ENCODE measurements around the gene GDI1.

Gene GDI1

GRCh38 chrX:154439841-154440240, 2.9 kb downstream of the GDI1 start:
- peaks cover 7 to 65% of the 10 kb centered on the region in 2 experiments; a peak in 2 of 3 replicates for H3K36me3 ChIP-seq (ENCODE audit: control insufficient read depth in 2 of 2, insufficient read depth in 1 of 2, low read length in 2 of 2)
- CTCF ChIA-PET = no interaction called here
- no peaks in the 10 kb centered on the region for H3K4me1 ChIP-seq (ENCODE audit: control insufficient read depth, insufficient read depth, low read length)
- no peak overlapping the region for H3K4me3 ChIP-seq (ENCODE audit: low read depth, low read length)
- TF ChIP-seq ZNF501 (tag by site-specific recombination; IDR thresholded peaks at IDR 0.05) (no peak), ZNF341 (tag by site-specific recombination; IDR thresholded peaks at IDR 0.05; ENCODE audit: low read depth) (no peak), WT1 (tag by site-specific recombination; IDR thresholded peaks at IDR 0.05) (no peak), ZNF677 (tag by site-specific recombination; IDR thresholded peaks at IDR 0.05) (no peak), ZBTB20 (tag by site-specific recombination; IDR thresholded peaks at IDR 0.05) (no peak)
- POLR2A ChIA-PET = no interaction called here
- H3K9me3 ChIP-seq (ENCODE audit: control insufficient read depth, insufficient read depth, low read depth, low read length) = no peaks in the 10 kb centered on the region
- H3K27ac ChIP-seq (ENCODE audit: extremely low read depth, low read depth, low read length) = no peak overlapping the region

GRCh38 chrX:154440623-154441357, 3.8 kb downstream of the GDI1 start:
- ChIA-PET CTCF (no interaction called here), POLR2A (interaction anchor here (1.5 kb wide), 1 partner anchor 17 kb away, joined by 4 read pairs; the partner anchor contains the start of gene PLXNA3)
- no peak overlapping the region for H3K27ac ChIP-seq (ENCODE audit: extremely low read depth, low read depth, low read length)
- H3K4me3 ChIP-seq (ENCODE audit: low read depth, low read length) = no peak overlapping the region
- TF ChIP-seq ZNF416 (tag by site-specific recombination; IDR thresholded peaks at IDR 0.05) (no peak), EGR2 (tag by site-specific recombination; IDR thresholded peaks at IDR 0.05; ENCODE audit: low read depth) (peak; percentile 28; the same call in 1 of the 2 replicates), ZNF560 (tag by site-specific recombination; IDR thresholded peaks at IDR 0.05; ENCODE audit: borderline replicate concordance) (no peak), ZNF530 (tag by site-specific recombination; IDR thresholded peaks at IDR 0.05; ENCODE audit: low read depth) (no peak), ZFHX2 (tag by site-specific recombination; conservative IDR thresholded peaks at IDR 0.05) (peak; percentile 59), ZNF155 (tag by site-specific recombination; IDR thresholded peaks at IDR 0.05) (no peak), ZNF626 (tag by site-specific recombination; IDR thresholded peaks at IDR 0.05) (no peak), ZNF561 (tag by site-specific recombination; IDR thresholded peaks at IDR 0.05; ENCODE audit: borderline replicate concordance) (no peak), YY1 (tag by site-specific recombination; IDR thresholded peaks at IDR 0.05) (no peak), ZNF292 (tag by site-specific recombination; IDR thresholded peaks at IDR 0.05; ENCODE audit: borderline replicate concordance, low read depth) (no peak), GLIS1 (tag by site-specific recombination; IDR thresholded peaks at IDR 0.05) (no peak), ZNF558 (tag by site-specific recombination; IDR thresholded peaks at IDR 0.05) (no peak)
- TF ChIP-seq, protein P1, sequence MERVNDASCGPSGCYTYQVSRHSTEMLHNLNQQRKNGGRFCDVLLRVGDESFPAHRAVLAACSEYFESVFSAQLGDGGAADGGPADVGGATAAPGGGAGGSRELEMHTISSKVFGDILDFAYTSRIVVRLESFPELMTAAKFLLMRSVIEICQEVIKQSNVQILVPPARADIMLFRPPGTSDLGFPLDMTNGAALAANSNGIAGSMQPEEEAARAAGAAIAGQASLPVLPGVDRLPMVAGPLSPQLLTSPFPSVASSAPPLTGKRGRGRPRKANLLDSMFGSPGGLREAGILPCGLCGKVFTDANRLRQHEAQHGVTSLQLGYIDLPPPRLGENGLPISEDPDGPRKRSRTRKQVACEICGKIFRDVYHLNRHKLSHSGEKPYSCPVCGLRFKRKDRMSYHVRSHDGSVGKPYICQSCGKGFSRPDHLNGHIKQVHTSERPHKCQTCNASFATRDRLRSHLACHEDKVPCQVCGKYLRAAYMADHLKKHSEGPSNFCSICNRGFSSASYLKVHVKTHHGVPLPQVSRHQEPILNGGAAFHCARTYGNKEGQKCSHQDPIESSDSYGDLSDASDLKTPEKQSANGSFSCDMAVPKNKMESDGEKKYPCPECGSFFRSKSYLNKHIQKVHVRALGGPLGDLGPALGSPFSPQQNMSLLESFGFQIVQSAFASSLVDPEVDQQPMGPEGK (tag by site-specific recombination; IDR thresholded peaks at IDR 0.05) = peak; percentile 24; the same call in 1 of the 2 replicates
- TF ChIP-seq, protein P2, sequence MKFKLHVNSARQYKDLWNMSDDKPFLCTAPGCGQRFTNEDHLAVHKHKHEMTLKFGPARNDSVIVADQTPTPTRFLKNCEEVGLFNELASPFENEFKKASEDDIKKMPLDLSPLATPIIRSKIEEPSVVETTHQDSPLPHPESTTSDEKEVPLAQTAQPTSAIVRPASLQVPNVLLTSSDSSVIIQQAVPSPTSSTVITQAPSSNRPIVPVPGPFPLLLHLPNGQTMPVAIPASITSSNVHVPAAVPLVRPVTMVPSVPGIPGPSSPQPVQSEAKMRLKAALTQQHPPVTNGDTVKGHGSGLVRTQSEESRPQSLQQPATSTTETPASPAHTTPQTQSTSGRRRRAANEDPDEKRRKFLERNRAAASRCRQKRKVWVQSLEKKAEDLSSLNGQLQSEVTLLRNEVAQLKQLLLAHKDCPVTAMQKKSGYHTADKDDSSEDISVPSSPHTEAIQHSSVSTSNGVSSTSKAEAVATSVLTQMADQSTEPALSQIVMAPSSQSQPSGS (tag by site-specific recombination; IDR thresholded peaks at IDR 0.05; ENCODE audit: low read depth) = peak; percentile 72
- peaks cover 7 to 63% of the 10 kb centered on the region in 2 experiments; a peak in 2 of 3 replicates for H3K36me3 ChIP-seq (ENCODE audit: control insufficient read depth in 2 of 2, insufficient read depth in 1 of 2, low read length in 2 of 2)
- H3K4me1 ChIP-seq (ENCODE audit: control insufficient read depth, insufficient read depth, low read length) = no peaks in the 10 kb centered on the region
- no peaks in the 10 kb centered on the region for H3K9me3 ChIP-seq (ENCODE audit: control insufficient read depth, insufficient read depth, low read depth, low read length)

All from HEK293 (cell line).